Measurements from ENCODE around the gene CCDC171. TPM values are rescaled to one million over a fixed set of nuclear protein-coding genes. Genes with fewer than 3 reads are reported as not detected.
A peak's percentile ranks its signal among the peaks of the same experiment; 100 is the strongest.

CCDC171 gene
- total RNA-seq, 1 donor: 5.8 TPM

GRCh38 chr9:15961217-15961616 is 408.4 kb downstream of the CCDC171 start:
- DNase-seq (ENCODE audit: insufficient read length, low spot score, missing footprints): no peak
- no peak overlapping the region for H2AFZ ChIP-seq (ENCODE audit: low read length)

GRCh38 chr9:15965246-15965745 is 412.5 kb downstream of the CCDC171 start:
- Histone ChIP-seq H3K4me1 (ENCODE audit: insufficient read depth, low read length) (peaks cover 5% of the 10 kb centered on the region), H4K20me1 (ENCODE audit: insufficient read depth, low read length) (no peaks in the 10 kb centered on the region), H2AFZ (ENCODE audit: low read length) (no peak overlapping the region), H3K4me2 (ENCODE audit: insufficient read depth, low read length) (no peak overlapping the region), H3K79me2 (ENCODE audit: insufficient read depth, low read length) (no peaks in the 10 kb centered on the region), H3K9me3 (ENCODE audit: low read depth, low read length) (no peaks in the 10 kb centered on the region), H3K27me3 (ENCODE audit: insufficient read depth, low read length) (no peaks in the 10 kb centered on the region), H3K27ac (ENCODE audit: low read depth, low read length) (no peak overlapping the region), H3K36me3 (ENCODE audit: insufficient read depth, low read length) (no peaks in the 10 kb centered on the region), H3K4me3 (ENCODE audit: insufficient read depth, low read length) (no peak overlapping the region)
- no peak for TF ChIP-seq CTCF (IDR thresholded peaks at IDR 0.05; ENCODE audit: extremely low read depth, low read depth, low read length)
- no peak for DNase-seq (ENCODE audit: insufficient read length, low spot score, missing footprints)

More at GRCh38 chr9:15961217-15961616, 408.4 kb downstream of the CCDC171 start:
- H3K27me3 ChIP-seq (ENCODE audit: insufficient read depth, low read length): no peaks in the 10 kb centered on the region
- no peaks in the 10 kb centered on the region for H3K9me3 ChIP-seq (ENCODE audit: low read depth, low read length)
- peaks cover 5% of the 10 kb centered on the region for H3K4me1 ChIP-seq (ENCODE audit: insufficient read depth, low read length)
- no peaks in the 10 kb centered on the region for H3K79me2 ChIP-seq (ENCODE audit: insufficient read depth, low read length)
- no peak for TF ChIP-seq CTCF (IDR thresholded peaks at IDR 0.05; ENCODE audit: extremely low read depth, low read depth, low read length)
- H3K27ac ChIP-seq (ENCODE audit: low read depth, low read length): no peak overlapping the region
- no peak overlapping the region for H3K4me2 ChIP-seq (ENCODE audit: insufficient read depth, low read length)
- no peaks in the 10 kb centered on the region for H4K20me1 ChIP-seq (ENCODE audit: insufficient read depth, low read length)
- no peak overlapping the region for H3K4me3 ChIP-seq (ENCODE audit: insufficient read depth, low read length)
- no peaks in the 10 kb centered on the region for H3K36me3 ChIP-seq (ENCODE audit: insufficient read depth, low read length)

- Histone ChIP-seq H3K36me3 (ENCODE audit: insufficient read depth, low read length) (no peaks in the 10 kb centered on the region), H3K4me1 (ENCODE audit: insufficient read depth, low read length) (no peaks in the 10 kb centered on the region), H3K27ac (ENCODE audit: low read depth, low read length) (no peak overlapping the region), H3K9me3 (ENCODE audit: low read depth, low read length) (no peaks in the 10 kb centered on the region), H3K4me3 (ENCODE audit: insufficient read depth, low read length) (no peak overlapping the region), H3K4me2 (ENCODE audit: insufficient read depth, low read length) (no peak overlapping the region), H4K20me1 (ENCODE audit: insufficient read depth, low read length) (no peaks in the 10 kb centered on the region), H2AFZ (ENCODE audit: low read length) (no peak overlapping the region), H3K27me3 (ENCODE audit: insufficient read depth, low read length) (no peaks in the 10 kb centered on the region), H3K79me2 (ENCODE audit: insufficient read depth, low read length) (no peaks in the 10 kb centered on the region)
- no peak for DNase-seq (ENCODE audit: insufficient read length, low spot score, missing footprints)
- no peak for TF ChIP-seq CTCF (IDR thresholded peaks at IDR 0.05; ENCODE audit: extremely low read depth, low read depth, low read length)
Observed at GRCh38 chr9:15966471-15966870, 413.6 kb downstream of the CCDC171 start.

- DNase-seq (ENCODE audit: insufficient read length, low spot score, missing footprints): no peak
- Histone ChIP-seq H3K9me3 (ENCODE audit: low read depth, low read length) (no peaks in the 10 kb centered on the region), H3K4me1 (ENCODE audit: insufficient read depth, low read length) (no peaks in the 10 kb centered on the region), H2AFZ (ENCODE audit: low read length) (no peak overlapping the region), H3K36me3 (ENCODE audit: insufficient read depth, low read length) (no peaks in the 10 kb centered on the region), H3K27ac (ENCODE audit: low read depth, low read length) (no peak overlapping the region), H3K27me3 (ENCODE audit: insufficient read depth, low read length) (no peaks in the 10 kb centered on the region), H3K4me2 (ENCODE audit: insufficient read depth, low read length) (no peak overlapping the region), H3K4me3 (ENCODE audit: insufficient read depth, low read length) (no peak overlapping the region), H3K79me2 (ENCODE audit: insufficient read depth, low read length) (no peaks in the 10 kb centered on the region), H4K20me1 (ENCODE audit: insufficient read depth, low read length) (no peaks in the 10 kb centered on the region)
- TF ChIP-seq CTCF (IDR thresholded peaks at IDR 0.05; ENCODE audit: extremely low read depth, low read depth, low read length): peak; percentile 14
Observed at GRCh38 chr9:15967068-15967467, 414.2 kb downstream of the CCDC171 start.

Data from osteoblast (primary cell).